Astrocyte (in vitro differentiated cells and primary cell): ENCODE measurements around the gene AP3S1.

ENCODE experiments used
- CTCF ChIP-seq: IDR thresholded peaks from 2 replicates; pipeline ENCODE4 v1.5.1; 2011; ENCODE audit warnings: low read depth, mild to moderate bottlenecking, inconsistent platforms, low read length, moderate library complexity; ENCODE audit not compliant: insufficient read depth
- EZH2 ChIP-seq: IDR thresholded peaks from 2 replicates; pipeline ENCODE4 v1.6.1; 2012; ENCODE audit warnings: mild to moderate bottlenecking, low read length, inconsistent platforms; ENCODE audit not compliant: insufficient read depth

GRCh38 chr5:115796656-115797055 lies 45.1 kb upstream of the AP3S1 start:
- TF ChIP-seq CTCF (no peak), EZH2 (no peak)
